GM19328 (cell line): ENCODE data around the gene COX17.
"Not testable (repeated sequence)": the region's sequence is repeated elsewhere in the genome, so short reads cannot be mapped to it uniquely, and the experiment has no call there.

Source experiments
- ATAC-seq: cut with Tn5 transposase; IDR thresholded peaks from one replicate; pipeline ENCODE4 v1.9.1; 2021; ENCODE audit warnings: mild to moderate bottlenecking, moderate library complexity; ENCODE audit not compliant: unreplicated experiment

Gene COX17

GRCh38 chr3:119676771-119677640 is at the start of gene COX17:
TSS of gene COX17 (minus strand) at chr3:119677406. CDS start at chr3:119677310, 96 bp downstream.
- ATAC-seq: peak; percentile 86

- ATAC-seq: no peak
Observed at GRCh38 chr3:119726909-119727308, 49.7 kb upstream of the COX17 start.

- no peak for ATAC-seq
Observed at GRCh38 chr3:119723022-119723421, 45.8 kb upstream of the COX17 start.

GRCh38 chr3:119717520-119717919 is 40.3 kb upstream of the COX17 start:
- ATAC-seq: no peak

GRCh38 chr3:119716998-119717397 is 39.8 kb upstream of the COX17 start:
- no peak for ATAC-seq

- ATAC-seq: no peak
Observed at GRCh38 chr3:119715105-119715504, 37.9 kb upstream of the COX17 start.

- no peak for ATAC-seq
Observed at GRCh38 chr3:119703820-119704531, 26.8 kb upstream of the COX17 start.

GRCh38 chr3:119702530-119703527 is 25.6 kb upstream of the COX17 start, which contains the start of gene CFAP91:
TSS of gene CFAP91 (plus strand) at chr3:119703022. CDS start at chr3:119703099, 77 bp downstream.
- peak; percentile 72 for ATAC-seq

- ATAC-seq: no peak
Observed at GRCh38 chr3:119700920-119701734, 23.9 kb upstream of the COX17 start.

GRCh38 chr3:119700269-119700919 is 23.2 kb upstream of the COX17 start:
- no peak for ATAC-seq

- ATAC-seq: no peak
Observed at GRCh38 chr3:119697394-119697793, 20.2 kb upstream of the COX17 start.

- ATAC-seq: no peak
Observed at GRCh38 chr3:119695480-119695879, 18.3 kb upstream of the COX17 start.

- no peak for ATAC-seq
Observed at GRCh38 chr3:119690043-119690656, 12.9 kb upstream of the COX17 start.

GRCh38 chr3:119683421-119683820 is 6.2 kb upstream of the COX17 start:
- ATAC-seq: no peak

- ATAC-seq: no peak
Observed at GRCh38 chr3:119681279-119681678, 4.1 kb upstream of the COX17 start.

GRCh38 chr3:119679874-119680273 is 2.7 kb upstream of the COX17 start:
- ATAC-seq: no peak

GRCh38 chr3:119678209-119678608 is 1.0 kb upstream of the COX17 start:
- not testable (repeated sequence) for ATAC-seq

GRCh38 chr3:119677641-119677934 is 382 bp upstream of the COX17 start:
- no peak for ATAC-seq

- ATAC-seq: no peak
Observed at GRCh38 chr3:119676020-119676419, 1.2 kb downstream of the COX17 start.
